MCF 10A (cell line): ENCODE results near the gene TNFRSF1B. TPM values are rescaled to one million over a fixed set of nuclear protein-coding genes. Genes with fewer than 3 reads are reported as not detected.

Experiments used
- BruUV-seq: library from RNA; stranded (reverse); fragments of 400-500 nt; replicated peaks from 2 replicates; lab custom pipeline; 2021; lab: Mats Ljungman, UMichigan
- CTCF ChIA-PET: fragments of 300-600 bp; sonication (Branson Sonifier 250); formaldehyde crosslinking; extraction: SDS; loops from one replicate; lab custom pipeline; 2021; ENCODE audit warnings: antibody characterized with exemption, inconsistent platforms; lab: Yijun Ruan, JAX
- POLR2A ChIA-PET: fragments of 300-600, 350-650 bp; sonication (Branson Sonifier 250); formaldehyde crosslinking; extraction: SDS; loops from one replicate; lab custom pipeline; 2020; ENCODE audit warnings: antibody characterized with exemption, inconsistent platforms; lab: Yijun Ruan, JAX
- DNase-seq: peaks from one replicate; pipeline ENCODE4 v3.0.0-alpha.2; 2018; ENCODE audit not compliant: unreplicated experiment
- H3K27ac Mint-ChIP-seq: one replicate; pipeline ENCODE4 v1.8.0; 2022; ENCODE audit warnings: mild to moderate bottlenecking, low read depth, mixed read lengths; ENCODE audit not compliant: unreplicated experiment
- H3K27me3 Mint-ChIP-seq: one replicate; pipeline ENCODE4 v1.8.0; 2022; ENCODE audit warnings: mixed read lengths; ENCODE audit not compliant: insufficient read depth, unreplicated experiment
- H3K36me3 Mint-ChIP-seq: one replicate; pipeline ENCODE4 v1.8.0; 2022; ENCODE audit warnings: mild to moderate bottlenecking, moderate library complexity, mixed read lengths; ENCODE audit not compliant: insufficient read depth, unreplicated experiment
- H3K4me1 Mint-ChIP-seq: one replicate; pipeline ENCODE4 v1.8.0; 2022; ENCODE audit warnings: mixed read lengths; ENCODE audit not compliant: insufficient read depth, unreplicated experiment
- H3K4me3 Mint-ChIP-seq: one replicate; pipeline ENCODE4 v1.8.0; 2022; ENCODE audit warnings: mild to moderate bottlenecking, moderate library complexity, mixed read lengths; ENCODE audit not compliant: unreplicated experiment
- H3K9me3 Mint-ChIP-seq: one replicate; pipeline ENCODE4 v1.8.0; 2022; ENCODE audit warnings: mixed read lengths; ENCODE audit not compliant: unreplicated experiment
- intact Hi-C: fragments of 100-400 bp; cut with micrococcal nuclease; formaldehyde crosslinking; loops from 2 replicates; pipeline ENCODE4 v1.14.1; 2022
- total RNA-seq: library from RNA; stranded (reverse); gene quantifications from 2 replicates; pipeline ENCODE4 v1.2.3, GENCODE V29; 2022
- TF ChIP-seq, protein P1 (sequence below): fragments of 200-600 bp; IDR thresholded peaks from one replicate; pipeline ENCODE4 v1.8.0; 2022; ENCODE audit warnings: antibody characterized with exemption, mild to moderate bottlenecking; ENCODE audit not compliant: unreplicated experiment

Gene TNFRSF1B
- total RNA-seq, 1 experiment from 2014 or later = not detected

- peak overlapping the region; percentile 66 for H3K27ac Mint-ChIP-seq
- ChIA-PET POLR2A (interaction anchor here (1.3 to 1.4 kb wide), 2 partner anchors 11 to 32 kb away, joined by 4 read pairs; no protein-coding TSS in a partner anchor), CTCF (interaction anchor here (0.7 to 1.5 kb wide), 3 partner anchors 11 to 36 kb away, joined by 3 to 4 read pairs (median 3); no protein-coding TSS in a partner anchor)
- no peaks in the 10 kb centered on the region for H3K27me3 Mint-ChIP-seq
- TF ChIP-seq, protein P1, sequence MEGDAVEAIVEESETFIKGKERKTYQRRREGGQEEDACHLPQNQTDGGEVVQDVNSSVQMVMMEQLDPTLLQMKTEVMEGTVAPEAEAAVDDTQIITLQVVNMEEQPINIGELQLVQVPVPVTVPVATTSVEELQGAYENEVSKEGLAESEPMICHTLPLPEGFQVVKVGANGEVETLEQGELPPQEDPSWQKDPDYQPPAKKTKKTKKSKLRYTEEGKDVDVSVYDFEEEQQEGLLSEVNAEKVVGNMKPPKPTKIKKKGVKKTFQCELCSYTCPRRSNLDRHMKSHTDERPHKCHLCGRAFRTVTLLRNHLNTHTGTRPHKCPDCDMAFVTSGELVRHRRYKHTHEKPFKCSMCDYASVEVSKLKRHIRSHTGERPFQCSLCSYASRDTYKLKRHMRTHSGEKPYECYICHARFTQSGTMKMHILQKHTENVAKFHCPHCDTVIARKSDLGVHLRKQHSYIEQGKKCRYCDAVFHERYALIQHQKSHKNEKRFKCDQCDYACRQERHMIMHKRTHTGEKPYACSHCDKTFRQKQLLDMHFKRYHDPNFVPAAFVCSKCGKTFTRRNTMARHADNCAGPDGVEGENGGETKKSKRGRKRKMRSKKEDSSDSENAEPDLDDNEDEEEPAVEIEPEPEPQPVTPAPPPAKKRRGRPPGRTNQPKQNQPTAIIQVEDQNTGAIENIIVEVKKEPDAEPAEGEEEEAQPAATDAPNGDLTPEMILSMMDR = no peak
- no peak for DNase-seq
- no peak overlapping the region for H3K4me3 Mint-ChIP-seq
- H3K4me1 Mint-ChIP-seq = peaks cover 18% of the 10 kb centered on the region
- no TSS peak for BruUV-seq
- no peaks in the 10 kb centered on the region for H3K9me3 Mint-ChIP-seq
- intact Hi-C loops = no loop called here
- peaks cover 65% of the 10 kb centered on the region for H3K36me3 Mint-ChIP-seq
These were observed 77.8 kb downstream of the TNFRSF1B start for GRCh38 chr1:12244585-12244984.

- TF ChIP-seq, protein P1 = no peak
- no TSS peak for BruUV-seq
- Mint-ChIP-seq H3K9me3 (no peaks in the 10 kb centered on the region), H3K27me3 (no peaks in the 10 kb centered on the region), H3K4me1 (peaks cover 18% of the 10 kb centered on the region), H3K4me3 (no peak overlapping the region), H3K36me3 (peaks cover 71% of the 10 kb centered on the region), H3K27ac (peak overlapping the region; percentile 66)
- ChIA-PET POLR2A (interaction anchor here (0.6 to 1.4 kb wide), 3 partner anchors 11 to 1146 kb away, joined by 3 to 4 read pairs (median 4); partner anchors contain the start of gene EXOSC10), CTCF (interaction anchor here (1.0 to 1.5 kb wide), 2 partner anchors 11 to 37 kb away, joined by 3 to 4 read pairs; no protein-coding TSS in a partner anchor)
- intact Hi-C loops = no loop called here
- DNase-seq = no peak
These were observed 78.3 kb downstream of the TNFRSF1B start for GRCh38 chr1:12245116-12245515.

DNA sequence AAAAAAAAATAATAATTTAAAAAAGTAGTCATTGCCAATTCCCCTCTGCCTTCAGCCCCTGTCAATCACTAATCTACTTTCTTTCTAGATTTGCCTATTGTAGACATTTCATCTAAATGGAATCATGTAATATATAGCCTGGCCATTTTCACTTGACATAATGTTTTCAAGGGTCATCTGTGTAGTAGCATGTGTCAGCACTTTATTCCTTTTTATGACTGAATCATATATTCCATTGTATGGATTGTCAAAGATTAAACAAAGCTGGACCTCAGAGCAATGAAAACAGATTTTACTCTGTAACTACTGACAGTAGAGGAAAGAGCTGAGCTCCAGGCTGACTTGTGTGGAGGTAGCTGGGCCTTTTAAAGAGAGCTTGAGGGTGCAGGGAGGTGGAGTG lies 78.9 kb downstream of the TNFRSF1B start:
- Mint-ChIP-seq H3K27me3 (no peaks in the 10 kb centered on the region), H3K27ac (peak overlapping the region; percentile 66), H3K36me3 (peaks cover 77% of the 10 kb centered on the region), H3K4me1 (peaks cover 18% of the 10 kb centered on the region), H3K9me3 (no peaks in the 10 kb centered on the region), H3K4me3 (no peak overlapping the region)
- BruUV-seq = TSS peak; percentile 17
- TF ChIP-seq, protein P1 = no peak
- intact Hi-C loops = no loop called here
- no peak for DNase-seq
- POLR2A ChIA-PET = interaction anchor here (1.3 to 1.4 kb wide), 2 partner anchors 12 to 31 kb away, joined by 4 read pairs; no protein-coding TSS in a partner anchor
- CTCF ChIA-PET = interaction anchor here (0.5 to 1.5 kb wide), 3 partner anchors 12 to 37 kb away, joined by 3 to 4 read pairs (median 3); no protein-coding TSS in a partner anchor

- Mint-ChIP-seq H3K9me3 (no peaks in the 10 kb centered on the region), H3K27ac (no peak overlapping the region), H3K4me1 (peaks cover 18% of the 10 kb centered on the region), H3K4me3 (no peak overlapping the region), H3K36me3 (peaks cover 80% of the 10 kb centered on the region), H3K27me3 (no peaks in the 10 kb centered on the region)
- TF ChIP-seq, protein P1 = no peak
- BruUV-seq = no TSS peak
- no peak for DNase-seq
- POLR2A ChIA-PET = no interaction called here
- CTCF ChIA-PET = interaction anchor here (0.5 kb wide), 1 partner anchor 1102 kb away, joined by 3 read pairs; no protein-coding TSS in a partner anchor
- intact Hi-C loops = no loop called here
These were observed 79.8 kb downstream of the TNFRSF1B start for GRCh38 chr1:12246584-12246983.
